Hindlimb muscle (tissue), 1 donor: ENCODE measurements around the gene TBC1D3D. TPM values are rescaled to one million over a fixed set of nuclear protein-coding genes. Genes with fewer than 3 reads are reported as not detected.
"Not testable (repeated sequence)": the region's sequence is repeated elsewhere in the genome, so short reads cannot be mapped to it uniquely, and the experiment has no call there.

Experiments
- DNase-seq: peaks from one replicate; pipeline ENCODE4 v3.0.0-alpha.2; 2013
- polyA plus RNA-seq: library from polyadenylated mRNA; unstranded; fragments of 120-200 nt; gene quantifications from one replicate; pipeline ENCODE4 v1.2.1, GENCODE V29; 2013; ENCODE audit not compliant: insufficient read length

TBC1D3D gene
- 1.4 TPM for polyA plus RNA-seq

GRCh38 chr17:38003676-38004075 lies at the start of gene TBC1D3D:
TSS of gene TBC1D3D (plus strand) at chr17:38003976. CDS start at chr17:38005561, 1,585 bp downstream.
- DNase-seq: not testable (repeated sequence)

- not testable (repeated sequence) for DNase-seq
Measured at GRCh38 chr17:37988960-37989359, 14.8 kb upstream of the TBC1D3D start, which contains the start of gene TBC1D3L. TSS of gene TBC1D3L (minus strand) at chr17:37989060. CDS start at chr17:37987520, 1,540 bp downstream.

Other genes with a start within 250 kb of the TBC1D3D start
- gene TBC1D3K, start 79.6 kb upstream of the TBC1D3D start, polyA plus RNA-seq: not detected
- gene TBC1D3L, start 14.9 kb upstream of the TBC1D3D start, polyA plus RNA-seq: 28.1 TPM
- not detected for gene TBC1D3C, start 64.7 kb downstream of the TBC1D3D start, polyA plus RNA-seq
- gene TBC1D3E, start 124.0 kb downstream of the TBC1D3D start, polyA plus RNA-seq: not detected
- gene TBC1D3, start 188.6 kb downstream of the TBC1D3D start, polyA plus RNA-seq: 0.34 TPM